Nephron (organoid): ENCODE measurements around the gene MED13L.
A peak's percentile ranks its signal among the peaks of the same experiment; 100 is the strongest.

Source experiments
- H3K27ac Mint-ChIP-seq, 3 experiments: 2 replicates each; pipeline ENCODE4 v1.8.0; 2020; ENCODE audit warnings: mixed read lengths in 3 of 3, mild to moderate bottlenecking in 2 of 3, moderate library complexity in 1 of 3
- H3K27me3 Mint-ChIP-seq: 2 replicates; pipeline ENCODE4 v1.8.0; 2021; ENCODE audit warnings: low read depth, mild to moderate bottlenecking, moderate library complexity, mixed read lengths
- H3K36me3 Mint-ChIP-seq: 2 replicates; pipeline ENCODE4 v1.8.0; 2020; ENCODE audit warnings: low read depth, mixed read lengths
- H3K4me1 Mint-ChIP-seq: 2 replicates; pipeline ENCODE4 v1.8.0; 2020; ENCODE audit warnings: mixed read lengths
- H3K4me3 Mint-ChIP-seq, 3 experiments: 2 replicates each; pipeline ENCODE4 v1.8.0; 2020; ENCODE audit warnings: mild to moderate bottlenecking in 3 of 3, mixed read lengths in 3 of 3, moderate library complexity in 2 of 3
- H3K9me3 Mint-ChIP-seq: 2 replicates; pipeline ENCODE4 v1.8.0; 2020; ENCODE audit warnings: mixed read lengths
- TF ChIP-seq, protein P1 (sequence below), 3 experiments: fragments of 200-600 bp; sonication (generic); IDR thresholded peaks; one replicate each; pipeline ENCODE4 v1.5.0; 2021; ENCODE audit warnings: antibody characterized with exemption in 3 of 3; ENCODE audit not compliant: unreplicated experiment in 3 of 3

MED13L gene

DNA sequence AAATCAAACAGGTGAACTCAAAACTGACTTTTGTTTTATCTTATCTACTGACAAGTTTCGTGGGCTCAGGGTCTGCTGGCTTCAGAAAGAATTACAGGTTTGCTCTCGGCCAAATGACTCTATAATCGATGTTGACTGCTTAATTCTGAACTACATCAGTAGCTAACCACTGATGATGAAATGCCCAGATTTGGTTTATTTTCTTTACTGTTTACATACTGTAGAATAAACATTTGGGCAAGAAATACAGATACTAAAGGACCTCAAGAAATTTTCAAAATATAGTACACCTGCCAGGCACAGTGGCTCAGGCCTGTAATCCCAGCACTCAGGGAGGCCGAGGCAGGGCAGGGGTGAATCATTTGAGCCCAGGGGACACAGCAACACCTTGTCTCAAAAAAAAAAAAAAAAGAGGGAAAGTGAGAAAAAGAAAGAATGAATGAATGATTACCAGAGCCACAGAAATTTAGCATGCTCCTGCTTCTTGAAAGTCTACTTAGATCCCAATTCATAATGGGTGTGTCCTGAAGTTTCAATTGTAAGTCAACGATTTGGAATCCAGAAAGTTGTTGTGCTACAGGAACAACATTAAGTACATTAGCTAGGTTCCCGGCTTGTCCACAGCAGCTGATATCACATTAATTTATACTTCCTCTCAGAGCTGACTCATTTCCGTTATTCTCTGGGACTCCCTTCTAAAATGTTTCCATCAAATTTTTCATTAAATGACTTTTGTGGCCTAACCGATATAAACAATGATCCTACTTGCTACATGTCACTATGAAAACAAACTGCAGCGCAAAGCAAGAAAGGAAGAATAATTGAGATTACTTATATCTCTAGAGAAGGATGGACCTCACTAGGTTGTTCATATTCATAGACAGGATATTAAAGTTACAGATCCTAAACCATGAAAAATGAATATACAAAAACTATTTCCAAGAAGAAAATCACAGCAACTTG is 134.3 kb downstream of the MED13L start:
- Mint-ChIP-seq H3K27me3 (no peaks in the 10 kb centered on the region), H3K27ac (peak overlapping the region; percentile 60 to 66 (median 60))

DNA sequence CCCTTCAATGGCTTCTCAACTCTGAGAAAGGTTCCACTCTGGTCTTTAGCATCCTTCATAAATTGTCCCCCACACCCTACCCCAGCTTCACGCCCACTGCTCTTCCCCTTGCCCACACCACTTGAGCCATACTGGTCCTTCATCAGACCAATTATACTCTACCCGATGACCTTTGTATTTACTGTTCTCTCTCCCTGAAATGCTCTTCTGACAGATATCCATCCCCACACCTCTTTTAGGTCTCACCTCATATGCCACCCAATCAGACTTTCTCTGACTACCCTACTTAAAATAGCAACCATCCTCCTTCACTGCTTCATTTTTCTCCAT is 135.7 kb downstream of the MED13L start:
- Mint-ChIP-seq H3K4me1 (peaks cover 64% of the 10 kb centered on the region), H3K27me3 (no peaks in the 10 kb centered on the region), H3K4me3 (no peak overlapping the region), H3K9me3 (no peaks in the 10 kb centered on the region), H3K36me3 (no peaks in the 10 kb centered on the region), H3K27ac (no peak overlapping the region)
- TF ChIP-seq, protein P1, sequence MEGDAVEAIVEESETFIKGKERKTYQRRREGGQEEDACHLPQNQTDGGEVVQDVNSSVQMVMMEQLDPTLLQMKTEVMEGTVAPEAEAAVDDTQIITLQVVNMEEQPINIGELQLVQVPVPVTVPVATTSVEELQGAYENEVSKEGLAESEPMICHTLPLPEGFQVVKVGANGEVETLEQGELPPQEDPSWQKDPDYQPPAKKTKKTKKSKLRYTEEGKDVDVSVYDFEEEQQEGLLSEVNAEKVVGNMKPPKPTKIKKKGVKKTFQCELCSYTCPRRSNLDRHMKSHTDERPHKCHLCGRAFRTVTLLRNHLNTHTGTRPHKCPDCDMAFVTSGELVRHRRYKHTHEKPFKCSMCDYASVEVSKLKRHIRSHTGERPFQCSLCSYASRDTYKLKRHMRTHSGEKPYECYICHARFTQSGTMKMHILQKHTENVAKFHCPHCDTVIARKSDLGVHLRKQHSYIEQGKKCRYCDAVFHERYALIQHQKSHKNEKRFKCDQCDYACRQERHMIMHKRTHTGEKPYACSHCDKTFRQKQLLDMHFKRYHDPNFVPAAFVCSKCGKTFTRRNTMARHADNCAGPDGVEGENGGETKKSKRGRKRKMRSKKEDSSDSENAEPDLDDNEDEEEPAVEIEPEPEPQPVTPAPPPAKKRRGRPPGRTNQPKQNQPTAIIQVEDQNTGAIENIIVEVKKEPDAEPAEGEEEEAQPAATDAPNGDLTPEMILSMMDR (IDR thresholded peaks at IDR 0.05; ENCODE audit: unreplicated experiment in 3 of 3), result no peak

More for the DNA sequence above, 134.3 kb downstream of the MED13L start:
- Mint-ChIP-seq H3K4me3 (no peak overlapping the region), H3K9me3 (no peaks in the 10 kb centered on the region), H3K4me1 (peaks cover 56% of the 10 kb centered on the region), H3K36me3 (no peaks in the 10 kb centered on the region)
- TF ChIP-seq, protein P1 (IDR thresholded peaks at IDR 0.05; ENCODE audit: unreplicated experiment in 3 of 3), result no peak

DNA sequence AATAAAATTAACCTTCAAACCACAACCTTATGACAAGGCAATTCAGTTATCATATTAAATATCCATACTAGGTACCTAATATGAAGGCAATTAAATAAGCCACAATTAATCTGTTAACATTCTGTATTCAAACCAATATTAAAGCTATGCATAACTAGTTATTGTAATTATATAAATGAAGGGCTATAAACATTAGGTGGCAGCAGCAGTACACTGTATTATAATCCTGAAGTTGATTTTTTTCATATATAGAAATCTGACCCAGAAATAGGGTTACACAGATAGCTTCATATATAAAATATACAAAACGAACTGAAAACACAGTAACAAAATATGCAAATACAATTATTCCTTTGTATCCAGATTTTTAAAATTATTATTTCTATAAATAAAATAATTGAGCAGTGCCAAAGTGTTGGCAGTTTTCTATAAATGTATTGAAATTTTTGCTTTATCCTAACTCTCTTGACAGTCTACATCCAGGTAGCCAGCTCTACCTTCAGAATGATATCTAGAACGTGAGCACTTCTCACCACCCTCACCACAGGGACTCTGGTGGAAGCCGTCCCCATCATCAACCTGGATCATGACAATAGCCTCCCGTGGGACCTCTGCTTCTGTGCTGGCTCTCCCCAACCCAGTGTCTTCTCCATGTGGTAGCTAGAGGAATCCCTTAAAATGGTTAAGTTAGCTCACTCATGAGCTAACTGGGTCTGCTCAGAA is 136.2 kb downstream of the MED13L start:
- Mint-ChIP-seq H3K36me3 (no peaks in the 10 kb centered on the region), H3K4me3 (no peak overlapping the region), H3K4me1 (peaks cover 67% of the 10 kb centered on the region), H3K27me3 (no peaks in the 10 kb centered on the region), H3K9me3 (no peaks in the 10 kb centered on the region), H3K27ac (no peak overlapping the region)
- TF ChIP-seq, protein P1 (IDR thresholded peaks at IDR 0.05; ENCODE audit: unreplicated experiment in 3 of 3), result peak; percentile 18 to 33 (median 24)

DNA sequence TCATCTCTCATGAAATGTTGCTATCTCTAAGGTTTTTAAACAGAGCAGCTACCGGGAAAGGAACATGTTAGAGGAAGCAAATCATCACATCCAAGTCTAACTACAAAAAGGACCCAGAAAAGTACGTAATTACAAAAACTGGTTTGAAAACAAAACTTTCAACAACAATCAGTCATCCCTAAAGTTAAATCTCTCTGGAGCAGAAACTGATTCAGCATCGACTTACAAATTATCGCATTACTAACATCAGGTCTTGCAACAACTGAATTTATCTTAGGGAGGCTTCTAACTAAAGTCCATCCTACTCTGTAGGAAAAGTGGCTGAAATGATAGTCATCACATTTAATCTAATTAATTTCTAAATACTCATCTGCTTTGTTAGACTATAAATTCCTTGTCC is 137.0 kb downstream of the MED13L start:
- TF ChIP-seq, protein P1 (IDR thresholded peaks at IDR 0.05; ENCODE audit: unreplicated experiment in 3 of 3), result no peak
- peaks cover 71% of the 10 kb centered on the region for H3K4me1 Mint-ChIP-seq

DNA sequence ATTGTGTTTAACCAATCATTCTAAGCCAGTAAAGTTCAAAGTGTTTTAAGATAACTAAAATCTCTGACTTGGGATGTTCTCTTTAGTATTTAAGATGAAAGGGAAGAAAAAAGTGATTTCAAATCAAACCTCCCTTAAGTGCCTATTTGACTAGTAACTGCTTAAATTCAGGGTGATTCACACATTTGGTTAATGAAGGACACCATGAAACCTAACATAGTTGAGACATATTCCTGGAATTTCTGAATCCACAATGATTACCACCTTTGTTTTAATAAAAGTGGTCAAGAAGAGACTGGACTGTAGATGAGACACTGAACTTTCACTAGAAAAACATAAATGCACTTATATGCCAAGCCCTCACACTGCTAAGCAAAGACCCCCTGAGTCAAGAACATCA is 138.7 kb downstream of the MED13L start:
- Mint-ChIP-seq H3K9me3 (no peaks in the 10 kb centered on the region), H3K27me3 (no peaks in the 10 kb centered on the region), H3K36me3 (no peaks in the 10 kb centered on the region), H3K4me1 (peaks cover 74% of the 10 kb centered on the region), H3K4me3 (no peak overlapping the region), H3K27ac (peak overlapping the region; percentile 53 to 83 (median 54))
- TF ChIP-seq, protein P1 (IDR thresholded peaks at IDR 0.05; ENCODE audit: unreplicated experiment in 3 of 3), result no peak

More for the DNA sequence above, 137.0 kb downstream of the MED13L start:
- Mint-ChIP-seq H3K9me3 (no peaks in the 10 kb centered on the region), H3K27ac (peak overlapping the region; percentile 9 to 52 (median 48)), H3K36me3 (no peaks in the 10 kb centered on the region), H3K27me3 (no peaks in the 10 kb centered on the region), H3K4me3 (no peak overlapping the region)
